Measurements from ENCODE around the gene OR8S1. TPM values are rescaled to one million over a fixed set of nuclear protein-coding genes. Genes with fewer than 3 reads are reported as not detected.
"Not testable (repeated sequence)": the region's sequence is repeated elsewhere in the genome, so short reads cannot be mapped to it uniquely, and the experiment has no call there.

OR8S1 gene
- total RNA-seq, 1 experiment from 2014 or later: not detected

GRCh38 chr12:48486679-48487078 lies 38.8 kb upstream of the OR8S1 start:
- CTCF ChIA-PET: no interaction called here
- TF ChIP-seq REST (IDR thresholded peaks at IDR 0.05; ENCODE audit: insufficient read depth in 1 of 2, low read depth in 2 of 2, low read length in 1 of 2) (no peak), SIN3A (IDR thresholded peaks at IDR 0.05; ENCODE audit: borderline replicate concordance, insufficient read depth, low read depth, low read length) (no peak)
- H3K4me1 ChIP-seq (ENCODE audit: control insufficient read depth, insufficient read depth, low read length): no peaks in the 10 kb centered on the region
- ATAC-seq: no peak
- H3K9me3 ChIP-seq (ENCODE audit: control insufficient read depth, insufficient read depth, low read depth, low read length): no peaks in the 10 kb centered on the region
- intact Hi-C loops (cut with micrococcal nuclease; ENCODE audit: unreplicated experiment): no loop called here
- no peak overlapping the region for H3K27ac ChIP-seq (ENCODE audit: low read length)
- in situ Hi-C loops (cut with HindIII; ENCODE audit: low pct_unique_long_range_greater_than_20kb, low sequenced_read_pairs): no loop called here
- POLR2A ChIA-PET: interaction anchor here (0.6 kb wide), 1 partner anchor 80 kb away, joined by 3 read pairs; no protein-coding TSS in a partner anchor
- DNase-seq (ENCODE audit: low read depth, low spot score): no peak
- H3K36me3 ChIP-seq (ENCODE audit: control insufficient read depth, insufficient read depth, low read length): no peaks in the 10 kb centered on the region
- H3K4me3 ChIP-seq (ENCODE audit: low read depth in 2 of 2, low read length in 2 of 2): no peak overlapping the region
- peaks cover 22% of the 10 kb centered on the region for H3K27me3 ChIP-seq (ENCODE audit: control insufficient read depth, insufficient read depth, low read length)
- no TSS peak for BruUV-seq (replicated peaks)

- BruUV-seq (replicated peaks): no TSS peak
- POLR2A ChIA-PET: no interaction called here
- in situ Hi-C loops (cut with HindIII; ENCODE audit: low pct_unique_long_range_greater_than_20kb, low sequenced_read_pairs): no loop called here
- Histone ChIP-seq H3K4me3 (ENCODE audit: low read depth in 2 of 2, low read length in 2 of 2) (no peak overlapping the region), H3K27me3 (ENCODE audit: control insufficient read depth, insufficient read depth, low read length) (peaks cover 22% of the 10 kb centered on the region), H3K27ac (ENCODE audit: low read length) (no peak overlapping the region), H3K9me3 (ENCODE audit: control insufficient read depth, insufficient read depth, low read depth, low read length) (no peaks in the 10 kb centered on the region), H3K4me1 (ENCODE audit: control insufficient read depth, insufficient read depth, low read length) (no peaks in the 10 kb centered on the region), H3K36me3 (ENCODE audit: control insufficient read depth, insufficient read depth, low read length) (no peaks in the 10 kb centered on the region)
- intact Hi-C loops (cut with micrococcal nuclease; ENCODE audit: unreplicated experiment): no loop called here
- CTCF ChIA-PET: no interaction called here
- DNase-seq (ENCODE audit: low read depth, low spot score) (no peak), ATAC-seq (no peak)
- no peak for TF ChIP-seq POLR2AphosphoS5 (IDR thresholded peaks at IDR 0.05; ENCODE audit: low read depth, low read length)
- no peak for TF ChIP-seq REST (IDR thresholded peaks at IDR 0.05; ENCODE audit: insufficient read depth in 1 of 2, low read depth in 2 of 2, low read length in 1 of 2)
- no peak for TF ChIP-seq CTCF (IDR thresholded peaks at IDR 0.05)
- TF ChIP-seq TCF7L2 (IDR thresholded peaks at IDR 0.05; ENCODE audit: low read depth, low read length): no peak
- no peak for TF ChIP-seq SIN3A (IDR thresholded peaks at IDR 0.05; ENCODE audit: borderline replicate concordance, insufficient read depth, low read depth, low read length)
Observed at GRCh38 chr12:48489012-48489411, 36.4 kb upstream of the OR8S1 start.

GRCh38 chr12:48489456-48489855 lies 36.0 kb upstream of the OR8S1 start:
- not testable (repeated sequence) for ATAC-seq

GRCh38 chr12:48500281-48500680 lies 25.2 kb upstream of the OR8S1 start:
- H3K36me3 ChIP-seq (ENCODE audit: control insufficient read depth, insufficient read depth, low read length); ATAC-seq; in situ Hi-C loops (cut with HindIII; ENCODE audit: low pct_unique_long_range_greater_than_20kb, low sequenced_read_pairs); H3K27ac ChIP-seq (ENCODE audit: low read length); POLR2A ChIA-PET; intact Hi-C loops (cut with micrococcal nuclease; ENCODE audit: unreplicated experiment); H3K9me3 ChIP-seq (ENCODE audit: control insufficient read depth, insufficient read depth, low read depth, low read length); H3K4me3 ChIP-seq (ENCODE audit: low read depth in 2 of 2, low read length in 2 of 2); DNase-seq (ENCODE audit: low read depth, low spot score); BruUV-seq (replicated peaks); H3K4me1 ChIP-seq (ENCODE audit: control insufficient read depth, insufficient read depth, low read length); CTCF ChIA-PET: not testable (repeated sequence)
- H3K27me3 ChIP-seq (ENCODE audit: control insufficient read depth, insufficient read depth, low read length): peaks cover 12% of the 10 kb centered on the region

More at GRCh38 chr12:48489456-48489855, 36.0 kb upstream of the OR8S1 start:
- BruUV-seq (replicated peaks); CTCF ChIA-PET; H3K4me3 ChIP-seq (ENCODE audit: low read depth in 2 of 2, low read length in 2 of 2); H3K4me1 ChIP-seq (ENCODE audit: control insufficient read depth, insufficient read depth, low read length); DNase-seq (ENCODE audit: low read depth, low spot score); in situ Hi-C loops (cut with HindIII; ENCODE audit: low pct_unique_long_range_greater_than_20kb, low sequenced_read_pairs); H3K27ac ChIP-seq (ENCODE audit: low read length); H3K9me3 ChIP-seq (ENCODE audit: control insufficient read depth, insufficient read depth, low read depth, low read length); H3K36me3 ChIP-seq (ENCODE audit: control insufficient read depth, insufficient read depth, low read length); intact Hi-C loops (cut with micrococcal nuclease; ENCODE audit: unreplicated experiment); POLR2A ChIA-PET: not testable (repeated sequence)
- peaks cover 22% of the 10 kb centered on the region for H3K27me3 ChIP-seq (ENCODE audit: control insufficient read depth, insufficient read depth, low read length)
